ENCODE results near the gene NCOA7.
A peak's percentile ranks its signal among the peaks of the same experiment; 100 is the strongest.

The NCOA7 gene

GRCh38 chr6:125746019-125746414 is 44.7 kb upstream of the NCOA7 start:
- no peak overlapping the region for H3K4me3 ChIP-seq (replicated peaks; ENCODE audit: low read depth, low read length)
- TF ChIP-seq, protein P1, sequence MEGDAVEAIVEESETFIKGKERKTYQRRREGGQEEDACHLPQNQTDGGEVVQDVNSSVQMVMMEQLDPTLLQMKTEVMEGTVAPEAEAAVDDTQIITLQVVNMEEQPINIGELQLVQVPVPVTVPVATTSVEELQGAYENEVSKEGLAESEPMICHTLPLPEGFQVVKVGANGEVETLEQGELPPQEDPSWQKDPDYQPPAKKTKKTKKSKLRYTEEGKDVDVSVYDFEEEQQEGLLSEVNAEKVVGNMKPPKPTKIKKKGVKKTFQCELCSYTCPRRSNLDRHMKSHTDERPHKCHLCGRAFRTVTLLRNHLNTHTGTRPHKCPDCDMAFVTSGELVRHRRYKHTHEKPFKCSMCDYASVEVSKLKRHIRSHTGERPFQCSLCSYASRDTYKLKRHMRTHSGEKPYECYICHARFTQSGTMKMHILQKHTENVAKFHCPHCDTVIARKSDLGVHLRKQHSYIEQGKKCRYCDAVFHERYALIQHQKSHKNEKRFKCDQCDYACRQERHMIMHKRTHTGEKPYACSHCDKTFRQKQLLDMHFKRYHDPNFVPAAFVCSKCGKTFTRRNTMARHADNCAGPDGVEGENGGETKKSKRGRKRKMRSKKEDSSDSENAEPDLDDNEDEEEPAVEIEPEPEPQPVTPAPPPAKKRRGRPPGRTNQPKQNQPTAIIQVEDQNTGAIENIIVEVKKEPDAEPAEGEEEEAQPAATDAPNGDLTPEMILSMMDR (IDR thresholded peaks at IDR 0.05; ENCODE audit: low read depth, low read length, missing control alignments) = no peak
- DNase-seq (ENCODE audit: extremely low read depth, low read depth) = no peak

- DNase-seq (ENCODE audit: extremely low read depth, low read depth) = no peak
- TF ChIP-seq, protein P1 (IDR thresholded peaks at IDR 0.05; ENCODE audit: low read depth, low read length, missing control alignments) = no peak
- H3K4me3 ChIP-seq (replicated peaks; ENCODE audit: low read depth, low read length) = peak overlapping the region; percentile 2; the same call in 1 of the 2 replicates
Measured at GRCh38 chr6:125746731-125747588, 43.8 kb upstream of the NCOA7 start.

- 0 out of 2 replicates have a peak overlapping the region, but pooled peaks have one; percentile 6 for H3K4me3 ChIP-seq (replicated peaks; ENCODE audit: low read depth, low read length)
- TF ChIP-seq, protein P1 (IDR thresholded peaks at IDR 0.05; ENCODE audit: low read depth, low read length, missing control alignments) = no peak
- DNase-seq (ENCODE audit: extremely low read depth, low read depth) = no peak
Measured at GRCh38 chr6:125747589-125748405, 43.0 kb upstream of the NCOA7 start.

DNA sequence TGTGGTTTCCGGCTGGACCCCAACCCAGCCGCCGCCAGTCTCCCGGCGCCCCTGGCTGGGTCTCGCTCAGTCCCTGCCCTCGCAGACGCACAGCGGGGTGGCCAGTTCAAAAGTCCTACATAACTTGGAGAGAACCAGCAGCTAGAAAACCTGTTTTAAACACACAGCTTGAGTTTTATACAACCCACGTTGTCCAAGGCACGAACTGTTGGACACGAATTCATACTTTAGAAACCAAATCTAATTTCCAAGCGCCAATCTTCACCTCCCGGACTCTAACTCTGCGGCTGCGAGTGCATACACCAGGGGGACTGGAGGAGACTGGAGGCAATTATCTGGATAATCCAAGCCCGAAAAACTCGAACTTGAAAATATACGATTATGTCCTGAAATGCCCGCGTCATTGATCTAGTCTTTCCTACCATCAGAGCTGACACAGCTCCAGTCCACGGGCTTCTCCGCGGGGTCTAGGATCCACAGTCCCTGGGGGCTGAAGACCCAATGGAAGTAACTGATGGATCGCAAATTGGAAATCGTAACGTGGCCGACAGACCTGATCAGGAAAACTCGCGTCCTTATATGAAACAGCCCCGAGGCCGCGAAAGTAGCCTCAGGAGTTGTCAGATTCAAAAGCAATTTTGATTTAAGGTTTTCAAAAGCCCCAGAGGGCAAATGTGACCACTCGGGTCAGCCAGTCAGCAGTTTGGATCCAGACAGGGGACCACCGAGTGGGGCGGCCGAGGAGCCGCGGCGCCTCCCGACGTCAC is 42.2 kb upstream of the NCOA7 start:
- TF ChIP-seq, protein P1 (IDR thresholded peaks at IDR 0.05; ENCODE audit: low read depth, low read length, missing control alignments) = no peak
- no peak for DNase-seq (ENCODE audit: extremely low read depth, low read depth)
- H3K4me3 ChIP-seq (replicated peaks; ENCODE audit: low read depth, low read length) = peak overlapping the region; percentile 46

DNA sequence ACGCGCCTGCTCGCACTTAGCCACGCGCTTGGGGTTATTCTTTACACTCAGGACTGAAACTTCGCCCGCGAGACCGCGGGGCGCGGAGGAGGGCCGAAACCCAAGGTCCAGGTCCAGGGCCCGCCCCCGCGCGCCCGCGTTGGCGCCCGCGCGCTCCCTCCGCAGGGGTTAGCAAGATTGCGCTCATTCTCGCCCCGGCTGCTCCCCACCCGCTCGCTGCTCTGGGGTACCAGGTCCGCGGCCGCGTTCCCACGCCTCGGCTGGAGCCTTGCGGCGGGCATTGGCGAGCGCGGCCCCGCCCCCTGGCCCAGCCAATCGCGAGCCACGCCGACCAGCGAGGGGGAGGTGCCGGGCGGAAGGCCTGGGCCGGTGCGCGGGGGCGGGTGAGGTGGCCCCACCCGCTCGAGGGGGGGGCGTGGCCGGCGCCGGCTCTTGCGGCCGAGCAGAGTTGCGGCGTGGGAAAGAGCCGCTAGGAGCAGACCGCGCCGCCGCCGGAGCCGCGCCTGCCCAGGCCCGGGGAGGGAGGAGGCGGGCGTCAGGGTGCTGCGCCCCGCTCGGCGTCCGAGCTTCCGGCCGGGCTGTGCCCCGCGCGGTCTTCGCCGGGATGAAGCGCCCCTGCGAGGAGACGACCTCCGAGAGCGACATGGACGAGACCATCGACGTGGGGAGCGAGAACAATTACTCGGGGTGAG is 41.4 kb upstream of the NCOA7 start, which contains the start of gene HEY2:
Gene HEY2, plus strand, starts transcription at position 460 of the 692 bp plus-strand sequence. Its CDS starts 145 bp downstream, at position 605.
- TF ChIP-seq, protein P1 (IDR thresholded peaks at IDR 0.05; ENCODE audit: low read depth, low read length, missing control alignments) = no peak
- peak within 1 kb of the TSS; percentile 46 for H3K4me3 ChIP-seq (replicated peaks; ENCODE audit: low read depth, low read length)
- peak; percentile 21 for DNase-seq (ENCODE audit: extremely low read depth, low read depth)

All from HFF-Myc (cell line).